ENCODE results near the gene NREP.

NREP gene

GRCh38 chr5:111748304-111748763 is 8.7 kb downstream of the NREP start:
- Histone ChIP-seq H3K27me3 (no peaks in the 10 kb centered on the region), H3K27ac (no peak overlapping the region), H3K9me3 (no peaks in the 10 kb centered on the region), H3K4me3 (ENCODE audit: low read depth in 1 of 2, low read length in 1 of 2) (no peak overlapping the region), H3K4me1 (ENCODE audit: control insufficient read depth in 1 of 2, insufficient read depth in 1 of 2, low read depth in 1 of 2, low read length in 1 of 2) (no peaks in the 10 kb centered on the region), H3K36me3 (no peaks in the 10 kb centered on the region)
- TF ChIP-seq CTCF (IDR thresholded peaks at IDR 0.05) = no peak

GRCh38 chr5:111747337-111747736 is 9.7 kb downstream of the NREP start:
- no peak overlapping the region for H3K4me3 ChIP-seq (ENCODE audit: low read depth in 1 of 2, low read length in 1 of 2)
- H3K9me3 ChIP-seq = no peaks in the 10 kb centered on the region
- H3K4me1 ChIP-seq (ENCODE audit: control insufficient read depth in 1 of 2, insufficient read depth in 1 of 2, low read depth in 1 of 2, low read length in 1 of 2) = no peaks in the 10 kb centered on the region
- H3K36me3 ChIP-seq = no peaks in the 10 kb centered on the region
- no peak for TF ChIP-seq CTCF (IDR thresholded peaks at IDR 0.05)
- no peaks in the 10 kb centered on the region for H3K27me3 ChIP-seq
- H3K27ac ChIP-seq = no peak overlapping the region

GRCh38 chr5:111746791-111747190 is 10.2 kb downstream of the NREP start:
- no peak overlapping the region for H3K27ac ChIP-seq
- H3K9me3 ChIP-seq = no peaks in the 10 kb centered on the region
- no peak overlapping the region for H3K4me3 ChIP-seq (ENCODE audit: low read depth in 1 of 2, low read length in 1 of 2)
- H3K36me3 ChIP-seq = no peaks in the 10 kb centered on the region
- no peak for TF ChIP-seq CTCF (IDR thresholded peaks at IDR 0.05)
- no peaks in the 10 kb centered on the region for H3K27me3 ChIP-seq
- H3K4me1 ChIP-seq (ENCODE audit: control insufficient read depth in 1 of 2, insufficient read depth in 1 of 2, low read depth in 1 of 2, low read length in 1 of 2) = no peaks in the 10 kb centered on the region

- H3K36me3 ChIP-seq = no peaks in the 10 kb centered on the region
- no peaks in the 10 kb centered on the region for H3K27me3 ChIP-seq
- H3K4me1 ChIP-seq (ENCODE audit: control insufficient read depth in 1 of 2, insufficient read depth in 1 of 2, low read depth in 1 of 2, low read length in 1 of 2) = no peaks in the 10 kb centered on the region
- H3K4me3 ChIP-seq (ENCODE audit: low read depth in 1 of 2, low read length in 1 of 2) = no peak overlapping the region
- no peaks in the 10 kb centered on the region for H3K9me3 ChIP-seq
- no peak overlapping the region for H3K27ac ChIP-seq
- no peak for TF ChIP-seq CTCF (IDR thresholded peaks at IDR 0.05)
Observed at GRCh38 chr5:111745075-111745739, 11.8 kb downstream of the NREP start.

- Histone ChIP-seq H3K9me3 (no peaks in the 10 kb centered on the region), H3K27ac (no peak overlapping the region), H3K4me3 (ENCODE audit: low read depth in 1 of 2, low read length in 1 of 2) (no peak overlapping the region), H3K27me3 (no peaks in the 10 kb centered on the region), H3K4me1 (ENCODE audit: control insufficient read depth in 1 of 2, insufficient read depth in 1 of 2, low read depth in 1 of 2, low read length in 1 of 2) (no peaks in the 10 kb centered on the region), H3K36me3 (no peaks in the 10 kb centered on the region)
- TF ChIP-seq CTCF (IDR thresholded peaks at IDR 0.05) = no peak
Observed at GRCh38 chr5:111744455-111744854, 12.5 kb downstream of the NREP start.

Data from neutrophil (primary cell).